ENCODE results near the gene KIAA1671. TPM values are rescaled to one million over a fixed set of nuclear protein-coding genes. Genes with fewer than 3 reads are reported as not detected.
A peak's percentile ranks its signal among the peaks of the same experiment; 100 is the strongest.

The KIAA1671 gene
- total RNA-seq, 1 donor from 2014 or later: 62.1 TPM

DNA sequence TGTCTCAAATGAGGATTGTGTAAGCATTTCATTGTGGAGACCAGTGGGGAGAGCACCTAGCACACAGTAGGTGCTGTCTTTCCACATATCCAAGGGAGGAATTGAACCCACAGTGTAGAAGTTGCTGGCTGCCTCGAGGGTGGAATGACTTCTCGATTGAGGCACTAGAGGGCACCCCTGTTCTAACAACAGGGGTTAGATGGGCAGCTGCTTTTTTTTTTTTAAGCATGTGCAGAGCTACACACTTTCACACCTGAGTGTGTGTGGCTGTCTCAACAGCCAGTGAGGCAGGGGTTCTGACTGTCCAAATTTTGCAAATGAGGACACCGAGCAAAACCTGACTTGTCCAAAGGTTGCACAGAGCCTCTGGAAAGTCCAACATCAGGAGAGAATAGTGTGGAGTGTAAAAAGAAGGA lies 128.9 kb downstream of the KIAA1671 start:
- Mint-ChIP-seq H3K36me3 (ENCODE audit: insufficient read depth) (no peaks in the 10 kb centered on the region), H3K27me3 (no peaks in the 10 kb centered on the region), H3K27ac (no peak overlapping the region), H3K4me3 (ENCODE audit: low read depth) (no peak overlapping the region), H3K4me1 (ENCODE audit: low read depth) (peaks cover 13% of the 10 kb centered on the region), H3K9me3 (ENCODE audit: low read depth) (no peaks in the 10 kb centered on the region)
- TF ChIP-seq, protein P1, sequence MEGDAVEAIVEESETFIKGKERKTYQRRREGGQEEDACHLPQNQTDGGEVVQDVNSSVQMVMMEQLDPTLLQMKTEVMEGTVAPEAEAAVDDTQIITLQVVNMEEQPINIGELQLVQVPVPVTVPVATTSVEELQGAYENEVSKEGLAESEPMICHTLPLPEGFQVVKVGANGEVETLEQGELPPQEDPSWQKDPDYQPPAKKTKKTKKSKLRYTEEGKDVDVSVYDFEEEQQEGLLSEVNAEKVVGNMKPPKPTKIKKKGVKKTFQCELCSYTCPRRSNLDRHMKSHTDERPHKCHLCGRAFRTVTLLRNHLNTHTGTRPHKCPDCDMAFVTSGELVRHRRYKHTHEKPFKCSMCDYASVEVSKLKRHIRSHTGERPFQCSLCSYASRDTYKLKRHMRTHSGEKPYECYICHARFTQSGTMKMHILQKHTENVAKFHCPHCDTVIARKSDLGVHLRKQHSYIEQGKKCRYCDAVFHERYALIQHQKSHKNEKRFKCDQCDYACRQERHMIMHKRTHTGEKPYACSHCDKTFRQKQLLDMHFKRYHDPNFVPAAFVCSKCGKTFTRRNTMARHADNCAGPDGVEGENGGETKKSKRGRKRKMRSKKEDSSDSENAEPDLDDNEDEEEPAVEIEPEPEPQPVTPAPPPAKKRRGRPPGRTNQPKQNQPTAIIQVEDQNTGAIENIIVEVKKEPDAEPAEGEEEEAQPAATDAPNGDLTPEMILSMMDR (IDR thresholded peaks at IDR 0.05; ENCODE audit: unreplicated experiment): peak; percentile 62
- peak; percentile 21 for DNase-seq (ENCODE audit: low spot score, unreplicated experiment)

DNA sequence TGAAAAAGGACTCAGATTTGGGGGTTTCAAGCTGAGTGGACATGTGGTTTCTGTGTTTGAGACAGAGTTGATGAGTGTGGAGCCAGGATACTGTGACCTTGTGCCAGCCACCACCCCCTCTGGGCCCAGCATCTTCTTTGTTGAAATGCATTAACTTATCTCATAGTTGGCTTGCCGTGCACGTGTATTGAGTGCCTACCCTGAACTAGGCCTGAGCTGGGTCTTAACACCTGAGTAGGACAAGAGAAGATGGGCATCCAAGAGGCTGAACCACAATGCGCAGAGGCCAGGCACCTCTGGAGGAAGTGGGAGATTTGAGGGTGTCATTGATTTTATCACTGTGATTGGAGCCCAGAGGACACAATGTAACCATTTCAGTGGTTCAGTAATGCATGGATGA lies 129.6 kb downstream of the KIAA1671 start:
- DNase-seq (ENCODE audit: low spot score, unreplicated experiment): no peak

DNA sequence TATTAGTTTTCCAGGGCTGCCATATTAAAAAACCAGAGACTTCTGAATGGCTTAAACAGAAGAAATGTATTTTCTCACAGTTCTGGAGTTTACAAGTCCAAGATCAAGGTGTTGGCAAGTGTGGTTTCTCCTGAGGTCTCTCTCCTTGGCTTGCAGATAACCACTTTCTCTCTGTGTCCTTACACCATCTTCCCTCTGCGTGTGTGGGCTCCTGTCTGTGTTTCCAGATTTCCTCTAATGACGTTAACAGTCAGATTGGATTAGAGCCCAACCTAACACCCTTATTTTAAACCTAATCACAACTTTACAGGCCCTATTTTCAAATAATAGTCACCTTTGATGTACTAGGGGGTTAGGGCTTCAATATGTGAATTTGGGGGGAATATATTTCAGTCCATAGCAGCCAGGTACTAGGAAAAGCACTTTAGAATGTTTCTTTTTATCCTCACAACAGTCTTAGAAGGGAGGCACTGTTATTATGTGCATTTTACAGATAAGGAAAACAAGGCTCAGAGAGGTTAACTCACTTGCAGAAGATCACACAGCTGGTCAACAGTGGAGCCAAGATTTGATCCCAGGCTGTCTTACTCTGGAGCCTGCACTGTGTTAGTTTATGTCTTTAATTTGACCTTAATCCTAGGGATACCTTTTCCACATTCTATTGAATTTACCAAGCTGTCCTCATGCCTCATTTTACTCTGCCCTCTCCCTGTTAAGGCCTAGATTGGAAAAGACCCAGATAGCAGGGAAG lies 130.7 kb downstream of the KIAA1671 start:
- peaks cover 13% of the 10 kb centered on the region for H3K4me1 Mint-ChIP-seq (ENCODE audit: low read depth)
- DNase-seq (ENCODE audit: low spot score, unreplicated experiment): no peak
- peak overlapping the region; percentile 81 for H3K27ac Mint-ChIP-seq
- no peaks in the 10 kb centered on the region for H3K27me3 Mint-ChIP-seq
- TF ChIP-seq, protein P1 (IDR thresholded peaks at IDR 0.05; ENCODE audit: unreplicated experiment): no peak
- H3K4me3 Mint-ChIP-seq (ENCODE audit: low read depth): no peak overlapping the region
- no peaks in the 10 kb centered on the region for H3K36me3 Mint-ChIP-seq (ENCODE audit: insufficient read depth)
- no peaks in the 10 kb centered on the region for H3K9me3 Mint-ChIP-seq (ENCODE audit: low read depth)

More for the DNA sequence above, 129.6 kb downstream of the KIAA1671 start:
- H3K27me3 Mint-ChIP-seq: no peaks in the 10 kb centered on the region
- no peak overlapping the region for H3K4me3 Mint-ChIP-seq (ENCODE audit: low read depth)
- H3K4me1 Mint-ChIP-seq (ENCODE audit: low read depth): peaks cover 13% of the 10 kb centered on the region
- no peaks in the 10 kb centered on the region for H3K9me3 Mint-ChIP-seq (ENCODE audit: low read depth)
- no peaks in the 10 kb centered on the region for H3K36me3 Mint-ChIP-seq (ENCODE audit: insufficient read depth)
- TF ChIP-seq, protein P1 (IDR thresholded peaks at IDR 0.05; ENCODE audit: unreplicated experiment): no peak
- no peak overlapping the region for H3K27ac Mint-ChIP-seq

DNA sequence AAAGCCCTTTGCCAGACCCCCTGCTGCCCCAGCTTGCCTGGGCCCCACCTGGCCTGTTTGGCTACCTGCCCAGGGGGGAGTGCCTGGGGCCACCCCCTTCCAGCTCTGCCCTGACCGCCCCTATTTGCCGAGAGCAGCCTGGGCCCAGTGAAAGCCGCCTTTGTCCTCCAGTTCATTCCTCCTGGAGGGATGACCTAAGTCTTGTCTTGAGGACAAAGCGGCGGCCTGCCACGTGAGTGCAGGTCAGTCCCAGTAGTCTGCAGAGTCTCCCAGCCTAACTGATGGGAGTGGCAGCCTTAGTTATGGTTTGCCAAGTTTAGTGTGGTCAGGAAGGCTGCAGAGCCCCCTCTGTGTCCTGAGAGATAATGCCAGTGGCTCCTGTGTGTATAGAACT lies 131.3 kb downstream of the KIAA1671 start:
- DNase-seq (ENCODE audit: low spot score, unreplicated experiment): no peak
- peaks cover 13% of the 10 kb centered on the region for H3K4me1 Mint-ChIP-seq (ENCODE audit: low read depth)
- peak overlapping the region; percentile 81 for H3K27ac Mint-ChIP-seq

DNA sequence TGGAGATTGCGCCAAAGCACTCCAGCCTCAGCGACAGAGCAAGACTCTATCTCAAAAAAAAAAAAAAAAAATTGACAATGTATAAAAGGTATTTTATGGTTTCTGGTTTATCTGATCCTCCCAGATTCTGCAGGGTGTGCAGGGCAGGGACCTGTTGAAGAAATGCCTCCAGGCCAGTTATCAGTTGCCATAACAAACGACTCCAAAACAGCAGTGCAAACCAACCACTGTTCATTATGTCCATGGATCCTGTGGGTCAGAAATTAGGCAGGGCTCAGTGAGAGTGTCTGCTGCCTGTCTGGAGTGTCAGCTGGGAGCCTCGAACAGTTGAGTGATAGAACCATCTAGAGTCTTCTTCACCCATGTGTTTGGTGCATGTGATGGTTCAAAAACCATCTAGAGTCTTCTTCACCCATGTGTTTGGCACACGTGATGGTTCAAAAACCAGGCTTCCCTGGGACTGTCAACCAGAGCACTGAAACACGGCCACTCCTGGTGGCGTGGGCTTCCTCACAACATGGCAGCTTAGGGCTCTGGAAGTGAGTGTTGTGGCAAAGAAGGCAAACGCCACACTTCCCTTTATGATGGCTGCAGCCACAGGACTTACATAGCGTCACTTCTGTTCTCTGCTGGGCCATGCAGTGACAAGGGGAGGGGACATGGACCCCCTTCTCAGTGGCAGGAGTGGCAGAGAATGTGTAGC lies 132.0 kb downstream of the KIAA1671 start:
- Mint-ChIP-seq H3K4me1 (ENCODE audit: low read depth) (peaks cover 13% of the 10 kb centered on the region), H3K36me3 (ENCODE audit: insufficient read depth) (no peaks in the 10 kb centered on the region), H3K9me3 (ENCODE audit: low read depth) (no peaks in the 10 kb centered on the region), H3K27me3 (no peaks in the 10 kb centered on the region), H3K4me3 (ENCODE audit: low read depth) (no peak overlapping the region), H3K27ac (no peak overlapping the region)
- TF ChIP-seq, protein P1 (IDR thresholded peaks at IDR 0.05; ENCODE audit: unreplicated experiment): no peak
- no peak for DNase-seq (ENCODE audit: low spot score, unreplicated experiment)

More for the DNA sequence above, 131.3 kb downstream of the KIAA1671 start:
- Mint-ChIP-seq H3K36me3 (ENCODE audit: insufficient read depth) (no peaks in the 10 kb centered on the region), H3K4me3 (ENCODE audit: low read depth) (no peak overlapping the region), H3K27me3 (no peaks in the 10 kb centered on the region), H3K9me3 (ENCODE audit: low read depth) (no peaks in the 10 kb centered on the region)
- TF ChIP-seq, protein P1 (IDR thresholded peaks at IDR 0.05; ENCODE audit: unreplicated experiment): no peak
